Left ventricle myocardium inferior (tissue), 1 donor: Measurements from ENCODE around the gene GLYAT. TPM values are rescaled to one million over a fixed set of nuclear protein-coding genes. Genes with fewer than 3 reads are reported as not detected.

ENCODE experiments used
- DNase-seq: peaks from one replicate; pipeline ENCODE4 v3.0.0-alpha.2; 2020
- H3K27ac ChIP-seq: fragments of 200-600 bp; replicated peaks from 2 replicates; pipeline ENCODE4 v1.8.0; 2021
- H3K27me3 ChIP-seq: fragments of 200-600 bp; 2 replicates; pipeline ENCODE4 v1.8.0; 2021; ENCODE audit warnings: low read depth
- H3K36me3 ChIP-seq: fragments of 200-600 bp; 2 replicates; pipeline ENCODE4 v1.8.0; 2021
- H3K4me1 ChIP-seq: fragments of 200-600 bp; 2 replicates; pipeline ENCODE4 v1.8.0; 2021
- H3K4me3 ChIP-seq: fragments of 200-600 bp; 2 replicates; pipeline ENCODE4 v1.8.0; 2021; ENCODE audit warnings: mild to moderate bottlenecking, moderate library complexity
- H3K9me3 ChIP-seq: fragments of 200-600 bp; replicated peaks from 2 replicates; pipeline ENCODE4 v1.8.0; 2021
- intact Hi-C: fragments of 100-400 bp; cut with micrococcal nuclease; formaldehyde crosslinking; loops from one replicate; pipeline ENCODE4 v1.11.0; 2022
- total RNA-seq: library from RNA; stranded (reverse); fragmentation: NEBNext Ultra II Directional; extraction: Animal tissue kit (Norgen Biotek cat#: 25700); gene quantifications from one replicate; pipeline ENCODE4 v1.2.1, GENCODE V29; 2021
- TF ChIP-seq, protein P1 (sequence below): fragments of 200-600 bp; IDR thresholded peaks from 2 replicates; pipeline ENCODE4 v1.8.0; 2021; ENCODE audit warnings: antibody characterized with exemption, mild to moderate bottlenecking, borderline replicate concordance
- donor health status: DM: no; HTN: yes; CAD: no; lungs with severe emphysema.

The GLYAT gene
- total RNA-seq, 1 donor from 2014 or later = not detected

DNA sequence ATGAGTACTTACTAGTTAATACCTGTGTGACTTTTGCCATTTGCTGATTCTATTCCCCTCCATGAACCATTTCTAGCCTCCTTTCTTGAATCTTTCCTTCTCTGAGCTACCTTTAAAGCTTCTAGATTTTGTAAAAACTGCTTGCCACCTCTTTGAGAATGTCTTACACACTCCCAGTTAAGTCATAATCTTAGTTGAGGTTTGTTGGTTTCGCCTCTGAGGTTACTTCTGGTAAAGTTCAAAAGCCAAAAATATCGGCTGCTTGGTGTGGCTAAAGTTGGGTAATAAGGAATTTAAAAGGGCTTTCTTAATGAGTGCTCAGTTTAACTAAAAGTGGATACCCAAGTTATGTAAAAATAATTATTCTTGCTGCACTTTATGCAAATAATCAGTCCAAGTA, 10.4 kb upstream of the GLYAT start:
- TF ChIP-seq, protein P1, sequence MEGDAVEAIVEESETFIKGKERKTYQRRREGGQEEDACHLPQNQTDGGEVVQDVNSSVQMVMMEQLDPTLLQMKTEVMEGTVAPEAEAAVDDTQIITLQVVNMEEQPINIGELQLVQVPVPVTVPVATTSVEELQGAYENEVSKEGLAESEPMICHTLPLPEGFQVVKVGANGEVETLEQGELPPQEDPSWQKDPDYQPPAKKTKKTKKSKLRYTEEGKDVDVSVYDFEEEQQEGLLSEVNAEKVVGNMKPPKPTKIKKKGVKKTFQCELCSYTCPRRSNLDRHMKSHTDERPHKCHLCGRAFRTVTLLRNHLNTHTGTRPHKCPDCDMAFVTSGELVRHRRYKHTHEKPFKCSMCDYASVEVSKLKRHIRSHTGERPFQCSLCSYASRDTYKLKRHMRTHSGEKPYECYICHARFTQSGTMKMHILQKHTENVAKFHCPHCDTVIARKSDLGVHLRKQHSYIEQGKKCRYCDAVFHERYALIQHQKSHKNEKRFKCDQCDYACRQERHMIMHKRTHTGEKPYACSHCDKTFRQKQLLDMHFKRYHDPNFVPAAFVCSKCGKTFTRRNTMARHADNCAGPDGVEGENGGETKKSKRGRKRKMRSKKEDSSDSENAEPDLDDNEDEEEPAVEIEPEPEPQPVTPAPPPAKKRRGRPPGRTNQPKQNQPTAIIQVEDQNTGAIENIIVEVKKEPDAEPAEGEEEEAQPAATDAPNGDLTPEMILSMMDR = no peak
- intact Hi-C loops = no loop called here

DNA sequence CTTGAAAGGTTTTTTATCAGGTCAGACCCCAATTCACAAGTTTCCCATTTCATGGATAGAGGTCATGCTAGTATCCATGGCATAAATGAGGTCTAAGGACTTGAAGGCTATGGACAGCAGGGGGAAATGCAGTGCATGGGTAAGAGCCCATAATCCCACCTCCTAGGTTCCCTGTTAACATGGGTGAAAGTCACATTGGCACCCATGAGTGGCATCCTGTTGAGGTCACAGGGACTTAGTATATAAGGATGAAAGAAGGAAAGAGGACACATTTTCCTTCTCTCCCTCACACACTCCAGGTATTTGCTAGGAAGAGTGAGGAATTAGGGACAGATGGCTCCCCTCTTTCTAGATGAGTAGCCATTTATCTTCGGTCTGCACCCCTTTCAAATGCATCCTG, 9.4 kb upstream of the GLYAT start:
- no peak overlapping the region for H3K27ac ChIP-seq
- H3K9me3 ChIP-seq = peaks cover 60% of the 10 kb centered on the region
- H3K4me1 ChIP-seq = no peaks in the 10 kb centered on the region
- intact Hi-C loops = no loop called here
- peaks cover 5% of the 10 kb centered on the region for H3K27me3 ChIP-seq
- no peak for DNase-seq
- no peak overlapping the region for H3K4me3 ChIP-seq
- TF ChIP-seq, protein P1 = no peak
- H3K36me3 ChIP-seq = no peaks in the 10 kb centered on the region

More for the DNA sequence above, 10.4 kb upstream of the GLYAT start:
- Histone ChIP-seq H3K4me1 (no peaks in the 10 kb centered on the region), H3K27ac (no peak overlapping the region), H3K4me3 (no peak overlapping the region), H3K36me3 (no peaks in the 10 kb centered on the region), H3K9me3 (peaks cover 60% of the 10 kb centered on the region), H3K27me3 (peaks cover 5% of the 10 kb centered on the region)
- no peak for DNase-seq

DNA sequence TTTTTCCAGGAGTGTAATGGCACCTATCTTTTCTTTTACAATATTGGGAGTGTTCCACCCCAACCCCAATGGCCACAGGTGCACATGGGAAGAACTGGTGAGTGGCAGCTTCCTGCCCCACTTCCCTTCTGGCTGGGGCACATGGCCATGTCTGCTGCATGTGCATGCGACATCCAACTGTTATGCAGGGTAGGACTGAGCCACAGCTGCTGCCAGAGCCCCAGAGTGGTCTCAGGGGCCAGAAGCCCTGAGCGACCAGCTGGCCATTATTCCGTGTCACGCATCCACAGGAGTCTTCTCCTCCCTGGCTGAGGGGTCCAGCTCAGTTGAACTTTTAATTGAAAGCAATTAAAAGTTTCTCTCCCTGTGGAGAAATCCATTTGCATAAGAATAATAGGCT, 8.7 kb upstream of the GLYAT start:
- peaks cover 9% of the 10 kb centered on the region for H3K27me3 ChIP-seq
- no peak overlapping the region for H3K4me3 ChIP-seq
- H3K27ac ChIP-seq = no peak overlapping the region
- H3K4me1 ChIP-seq = no peaks in the 10 kb centered on the region
- peaks cover 60% of the 10 kb centered on the region for H3K9me3 ChIP-seq
- DNase-seq = no peak
- intact Hi-C loops = no loop called here
- H3K36me3 ChIP-seq = no peaks in the 10 kb centered on the region
- TF ChIP-seq, protein P1 = no peak

DNA sequence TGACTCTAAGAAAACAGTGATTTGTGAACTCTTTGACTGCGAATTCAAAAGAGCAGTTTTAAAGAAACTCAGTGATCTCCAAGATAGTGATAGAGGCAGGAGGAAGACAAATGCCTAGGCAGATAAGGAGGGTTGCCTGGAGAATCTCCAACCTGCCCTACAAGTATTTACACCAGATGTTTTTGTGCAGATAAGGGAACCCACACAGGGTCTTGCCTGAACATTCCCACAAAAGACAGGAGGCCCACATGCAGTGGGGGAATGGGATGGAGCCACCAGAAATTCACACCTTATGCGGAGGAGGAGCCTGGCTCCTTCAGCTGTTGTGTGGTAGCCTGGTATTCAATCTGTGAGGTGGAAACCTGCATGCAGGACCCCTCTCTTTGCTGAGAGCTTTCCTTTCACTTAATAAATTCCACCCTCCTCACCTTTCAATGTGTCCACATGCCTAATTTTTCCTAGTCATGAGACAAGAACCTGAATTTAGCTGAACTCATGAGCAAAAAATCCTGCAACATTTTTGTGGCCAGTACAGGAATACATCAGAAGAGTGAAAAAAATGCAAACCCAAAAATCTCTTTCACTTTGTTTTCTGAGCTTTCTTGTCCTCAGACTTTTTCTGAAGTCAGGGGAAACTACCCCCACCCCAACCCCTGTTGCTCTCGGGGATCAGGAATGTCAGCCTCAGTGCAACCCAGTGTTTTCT, 8.1 kb upstream of the GLYAT start:
- DNase-seq = no peak
- Histone ChIP-seq H3K4me3 (no peak overlapping the region), H3K27ac (no peak overlapping the region), H3K36me3 (no peaks in the 10 kb centered on the region), H3K9me3 (peaks cover 59% of the 10 kb centered on the region), H3K4me1 (no peaks in the 10 kb centered on the region), H3K27me3 (peaks cover 13% of the 10 kb centered on the region)
- TF ChIP-seq, protein P1 = no peak
- intact Hi-C loops = no loop called here

DNA sequence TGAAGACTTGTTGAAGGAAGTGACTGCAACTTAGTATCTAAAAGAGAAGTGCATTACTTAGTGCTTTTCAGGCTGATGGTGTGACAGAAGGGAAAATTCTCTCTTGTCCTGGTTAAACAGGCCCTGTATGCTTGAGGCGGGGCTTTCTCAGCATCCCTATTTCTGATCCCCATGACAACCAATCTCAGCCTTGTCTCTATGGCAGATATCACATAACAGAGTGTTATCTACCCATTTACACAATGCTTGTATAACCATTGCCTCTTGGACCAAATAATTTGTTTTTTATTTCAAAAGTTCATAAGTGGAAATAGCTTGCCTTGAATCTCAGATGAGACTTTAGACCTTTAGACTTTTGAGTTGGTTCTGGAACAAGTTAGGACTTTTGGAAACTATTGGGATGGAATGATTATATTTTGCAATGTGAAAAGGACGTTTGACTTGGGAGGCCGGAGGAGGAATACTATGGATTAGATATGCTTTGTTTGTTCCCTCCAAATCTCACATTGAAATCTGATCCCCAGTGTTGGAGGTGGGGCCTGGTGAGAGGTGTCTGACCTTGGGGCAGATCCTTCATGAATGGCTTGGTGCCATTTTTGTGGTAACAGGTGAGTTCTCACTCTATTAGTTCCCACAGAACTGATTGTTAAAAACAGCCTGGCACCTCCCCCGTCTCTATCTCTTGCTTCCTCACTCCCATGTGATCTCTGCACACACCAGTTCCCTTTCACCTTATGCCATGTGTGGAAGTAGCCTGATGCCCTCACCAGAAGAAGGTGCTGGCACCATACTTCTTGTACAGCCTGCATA, 3.1 kb upstream of the GLYAT start:
- TF ChIP-seq, protein P1 = no peak
- Histone ChIP-seq H3K27me3 (peaks cover 28% of the 10 kb centered on the region), H3K4me1 (no peaks in the 10 kb centered on the region), H3K4me3 (no peak overlapping the region), H3K9me3 (peaks cover 9% of the 10 kb centered on the region), H3K36me3 (no peaks in the 10 kb centered on the region), H3K27ac (no peak overlapping the region)
- intact Hi-C loops = no loop called here
- DNase-seq = no peak
